Hepatocyte (in vitro differentiated cells): Measurements from ENCODE around the gene PEX11A. TPM values are rescaled to one million over a fixed set of nuclear protein-coding genes. Genes with fewer than 3 reads are reported as not detected.
A peak's percentile ranks its signal among the peaks of the same experiment; 100 is the strongest.

Source experiments
- DNase-seq: peaks from one replicate; pipeline ENCODE4 v3.0.0-alpha.2; 2016; ENCODE audit warnings: low spot score
- H2AFZ ChIP-seq: fragments of 200-600 bp; sonication (generic); 2 replicates; pipeline ENCODE4 v1.6.0; 2016; ENCODE audit warnings: antibody characterized with exemption, mild to moderate bottlenecking
- H3K27ac ChIP-seq: fragments of 200-600 bp; sonication (generic); 2 replicates; pipeline ENCODE4 v1.5.1; 2016; ENCODE audit warnings: mild to moderate bottlenecking
- H3K27me3 ChIP-seq: fragments of 200-600 bp; sonication (generic); 2 replicates; pipeline ENCODE4 v1.6.1; 2016
- H3K36me3 ChIP-seq: fragments of 200-600 bp; sonication (generic); replicated peaks from 2 replicates; pipeline ENCODE4 v1.5.1; 2016; ENCODE audit warnings: low read depth; ENCODE audit not compliant: insufficient read depth
- H3K4me1 ChIP-seq: fragments of 200-600 bp; sonication (generic); 2 replicates; pipeline ENCODE4 v1.5.1; 2016; ENCODE audit warnings: mild to moderate bottlenecking, moderate library complexity; ENCODE audit not compliant: insufficient read depth
- H3K4me2 ChIP-seq: fragments of 200-600 bp; sonication (generic); 2 replicates; pipeline ENCODE4 v1.6.0; 2016
- H3K4me3 ChIP-seq: fragments of 200-600 bp; sonication (generic); 2 replicates; pipeline ENCODE4 v1.5.1; 2016; ENCODE audit warnings: mild to moderate bottlenecking
- H3K79me2 ChIP-seq: fragments of 200-600 bp; sonication (generic); 2 replicates; pipeline ENCODE4 v1.6.0; 2017; ENCODE audit warnings: mild to moderate bottlenecking
- H3K9me2 ChIP-seq: fragments of 200-600 bp; sonication (generic); replicated peaks from 2 replicates; pipeline ENCODE4 v1.6.0; 2017; ENCODE audit warnings: mild to moderate bottlenecking; ENCODE audit not compliant: insufficient read depth
- H3K9me3 ChIP-seq: fragments of 200-600 bp; sonication (generic); 2 replicates; pipeline ENCODE4 v1.5.1; 2016; ENCODE audit warnings: low read depth, mild to moderate bottlenecking
- H4K20me1 ChIP-seq: fragments of 200-600 bp; sonication (generic); 2 replicates; pipeline ENCODE4 v1.6.0; 2016; ENCODE audit warnings: mild to moderate bottlenecking; ENCODE audit not compliant: insufficient read depth, poor library complexity, severe bottlenecking
- EZH2 ChIP-seq: fragments of 200-600 bp; sonication (generic); IDR thresholded peaks from 2 replicates; pipeline ENCODE4 v1.6.1; 2016; ENCODE audit warnings: antibody characterized with exemption, mild to moderate bottlenecking, borderline replicate concordance
- EZH2phosphoT487 ChIP-seq: fragments of 200-600 bp; sonication (generic); IDR thresholded peaks from one replicate; pipeline ENCODE4 v1.6.1; 2018; ENCODE audit warnings: antibody characterized with exemption, mild to moderate bottlenecking, low read depth, moderate library complexity; ENCODE audit not compliant: unreplicated experiment, severe bottlenecking
- WGBS: methylation state at CpG from one replicate; pipeline ENCODE4 v1.1.6; 2016; ENCODE audit warnings: low lambda C conversion rate; ENCODE audit errors: missing lambda C conversion rate; 5-methylcytosine and 5-hydroxymethylcytosine counted together
- polyA plus RNA-seq: library from polyadenylated mRNA; unstranded; fragments of >200 nt; fragmentation: Nextera tagmentation; extraction: Ambion mirVana; gene quantifications from 2 replicates; pipeline ENCODE4 v1.2.1, GENCODE V29; 2016
- total RNA-seq: library from RNA; depleted of rRNA; stranded (reverse); fragments of >200 nt; gene quantifications from 2 replicates; pipeline ENCODE4 v1.2.3, GENCODE V29; 2014
- TF ChIP-seq, protein P1 (sequence below): fragments of 200-600 bp; sonication (generic); IDR thresholded peaks from 2 replicates; pipeline ENCODE4 v1.5.1; 2016; ENCODE audit warnings: antibody characterized with exemption, mild to moderate bottlenecking; ENCODE audit not compliant: poor library complexity

PEX11A gene
- total and polyA plus RNA-seq, 2 experiments from 2014 or later, result 10.0 to 10.7 TPM

DNA sequence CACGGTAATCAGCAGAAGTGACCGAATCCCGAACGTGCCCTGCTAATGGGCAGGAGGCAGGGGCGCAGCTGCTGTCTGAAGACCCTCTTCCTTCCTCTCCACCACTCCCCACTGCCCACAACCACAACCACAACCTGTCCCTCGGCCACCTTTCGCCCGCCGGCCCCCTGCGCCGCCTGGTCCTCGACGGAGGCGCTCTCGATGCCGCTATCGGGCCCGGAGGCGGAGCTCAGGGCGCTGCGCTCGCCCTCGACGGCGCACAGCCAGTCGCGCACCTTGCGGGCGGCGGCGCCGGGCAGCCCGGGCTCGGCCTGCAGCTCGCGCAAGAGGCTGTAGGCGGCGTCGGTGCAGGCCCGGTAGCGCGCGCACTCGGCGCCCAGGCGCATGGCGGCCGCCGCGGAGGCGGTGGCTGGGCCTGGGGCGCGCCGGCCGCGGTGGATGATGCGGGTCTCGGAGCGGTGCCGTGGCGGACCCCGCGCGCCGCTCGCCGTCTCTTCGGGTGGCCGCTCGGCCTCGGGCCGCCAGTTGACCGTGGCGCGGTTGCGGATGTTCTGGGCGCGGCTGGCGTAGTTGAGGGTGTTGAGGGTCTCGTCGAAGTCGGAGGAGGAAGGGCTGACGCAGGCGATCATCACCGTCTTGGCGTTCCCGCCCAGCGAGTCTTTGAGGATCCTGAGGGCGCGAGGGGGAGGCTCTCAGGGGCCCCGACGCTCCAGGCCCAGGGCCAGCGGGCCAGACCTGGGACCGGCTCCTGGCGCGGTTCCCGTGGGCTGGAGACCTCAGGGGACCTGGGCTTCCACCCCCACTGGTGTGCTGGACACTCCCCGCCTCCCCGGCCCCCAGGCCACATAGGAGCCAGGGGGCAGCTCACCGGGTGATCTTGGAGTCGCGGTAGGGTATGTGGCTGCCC, 42.2 kb downstream of the PEX11A start:
- DNase-seq, result no peak
- Histone ChIP-seq H3K4me2 (no peak overlapping the region), H3K27ac (no peak overlapping the region), H3K79me2 (peaks cover 2% of the 10 kb centered on the region), H4K20me1 (no peaks in the 10 kb centered on the region), H3K9me2 (no peaks in the 10 kb centered on the region), H2AFZ (no peak overlapping the region), H3K27me3 (no peaks in the 10 kb centered on the region), H3K9me3 (no peaks in the 10 kb centered on the region), H3K36me3 (no peaks in the 10 kb centered on the region), H3K4me1 (no peaks in the 10 kb centered on the region), H3K4me3 (no peak overlapping the region)
- WGBS, result 98% methylated on average over 83 of the region's 102 CpGs
- TF ChIP-seq, protein P1, sequence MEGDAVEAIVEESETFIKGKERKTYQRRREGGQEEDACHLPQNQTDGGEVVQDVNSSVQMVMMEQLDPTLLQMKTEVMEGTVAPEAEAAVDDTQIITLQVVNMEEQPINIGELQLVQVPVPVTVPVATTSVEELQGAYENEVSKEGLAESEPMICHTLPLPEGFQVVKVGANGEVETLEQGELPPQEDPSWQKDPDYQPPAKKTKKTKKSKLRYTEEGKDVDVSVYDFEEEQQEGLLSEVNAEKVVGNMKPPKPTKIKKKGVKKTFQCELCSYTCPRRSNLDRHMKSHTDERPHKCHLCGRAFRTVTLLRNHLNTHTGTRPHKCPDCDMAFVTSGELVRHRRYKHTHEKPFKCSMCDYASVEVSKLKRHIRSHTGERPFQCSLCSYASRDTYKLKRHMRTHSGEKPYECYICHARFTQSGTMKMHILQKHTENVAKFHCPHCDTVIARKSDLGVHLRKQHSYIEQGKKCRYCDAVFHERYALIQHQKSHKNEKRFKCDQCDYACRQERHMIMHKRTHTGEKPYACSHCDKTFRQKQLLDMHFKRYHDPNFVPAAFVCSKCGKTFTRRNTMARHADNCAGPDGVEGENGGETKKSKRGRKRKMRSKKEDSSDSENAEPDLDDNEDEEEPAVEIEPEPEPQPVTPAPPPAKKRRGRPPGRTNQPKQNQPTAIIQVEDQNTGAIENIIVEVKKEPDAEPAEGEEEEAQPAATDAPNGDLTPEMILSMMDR, result no peak
- TF ChIP-seq EZH2phosphoT487 (no peak), EZH2 (no peak)

DNA sequence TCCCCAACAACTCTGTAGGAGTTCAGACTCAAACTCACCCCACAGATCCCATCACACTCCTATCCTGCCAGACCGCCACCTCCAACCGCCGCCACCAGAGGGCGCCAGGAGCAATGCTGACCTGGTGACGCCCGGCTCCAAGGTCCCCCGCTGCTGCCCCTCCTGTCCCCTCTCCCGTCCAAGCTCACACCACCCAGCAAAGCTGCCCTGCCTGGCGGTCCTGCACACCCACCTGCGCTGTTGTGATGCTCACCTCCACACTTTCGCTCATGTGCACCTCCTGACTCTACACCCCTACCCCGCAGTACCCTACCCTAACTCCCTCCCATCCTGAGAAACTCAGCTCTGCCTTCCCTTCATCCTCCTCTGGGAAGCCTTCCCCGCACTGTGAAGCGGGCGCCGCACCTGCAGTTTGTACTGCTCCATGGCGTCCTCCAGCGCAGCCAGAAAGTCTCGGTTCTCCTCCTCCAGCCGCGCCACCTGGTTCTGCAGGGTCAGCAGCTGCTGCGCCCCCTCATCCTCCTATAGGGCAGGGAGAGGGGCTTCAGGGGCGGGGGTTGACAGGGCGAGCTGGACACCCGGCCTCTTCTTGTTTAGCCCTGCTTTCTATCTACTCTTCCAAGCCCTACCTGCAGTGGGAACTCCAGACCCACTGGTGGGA, 43.2 kb downstream of the PEX11A start:
- no peaks in the 10 kb centered on the region for H4K20me1 ChIP-seq
- no peak overlapping the region for H2AFZ ChIP-seq
- no peaks in the 10 kb centered on the region for H3K79me2 ChIP-seq
- no peaks in the 10 kb centered on the region for H3K9me2 ChIP-seq
- no peak overlapping the region for H3K27ac ChIP-seq
- H3K4me2 ChIP-seq, result peak overlapping the region; percentile 65
- no peaks in the 10 kb centered on the region for H3K4me1 ChIP-seq
- no peaks in the 10 kb centered on the region for H3K27me3 ChIP-seq
- H3K36me3 ChIP-seq, result no peaks in the 10 kb centered on the region
- no peak overlapping the region for H3K4me3 ChIP-seq
- WGBS, result 60% methylated on average over 25 of the region's 25 CpGs
- TF ChIP-seq, protein P1, result peak; percentile 71
- TF ChIP-seq EZH2phosphoT487, result no peak
- H3K9me3 ChIP-seq, result no peaks in the 10 kb centered on the region
- peak; percentile 79 for DNase-seq

DNA sequence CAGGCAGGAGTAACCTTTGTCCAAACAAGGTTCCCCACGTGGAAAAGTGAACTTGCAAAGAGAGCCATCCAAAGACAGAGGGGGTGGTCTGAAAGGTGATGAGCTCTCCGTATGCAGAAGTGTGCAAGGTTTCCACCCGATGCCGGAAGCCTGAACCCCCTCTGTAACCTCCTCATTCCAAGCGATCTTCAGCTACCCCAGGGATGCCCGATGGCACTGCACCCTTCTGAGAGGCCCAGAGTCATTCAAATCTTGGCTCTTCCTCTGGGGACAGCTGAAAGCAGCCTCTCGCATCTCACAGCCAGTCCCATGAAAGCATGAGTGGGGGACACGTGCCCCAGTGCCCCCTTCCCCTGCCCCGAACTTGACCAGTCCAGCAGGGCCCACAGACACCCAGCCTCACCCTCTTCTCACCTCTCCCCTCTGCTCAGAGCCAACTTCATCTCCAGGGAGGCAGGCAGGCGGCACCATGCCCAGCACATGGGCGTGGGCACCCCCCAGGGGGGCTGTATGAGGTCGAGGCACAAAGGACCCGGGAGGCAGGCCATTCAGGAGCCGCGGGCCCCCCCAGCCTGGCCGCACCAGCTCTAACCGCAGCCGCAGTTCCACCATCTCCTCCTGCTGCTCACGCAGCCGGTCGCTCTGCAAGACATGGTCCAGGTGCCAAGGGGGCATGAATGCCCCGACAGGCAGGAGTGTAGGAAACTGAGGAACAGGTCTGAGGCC, 44.0 kb downstream of the PEX11A start:
- Histone ChIP-seq H2AFZ (no peak overlapping the region), H3K9me2 (no peaks in the 10 kb centered on the region), H3K4me2 (no peak overlapping the region), H3K9me3 (no peaks in the 10 kb centered on the region), H3K27ac (no peak overlapping the region), H4K20me1 (no peaks in the 10 kb centered on the region), H3K4me3 (no peak overlapping the region), H3K79me2 (no peaks in the 10 kb centered on the region), H3K27me3 (no peaks in the 10 kb centered on the region), H3K36me3 (no peaks in the 10 kb centered on the region), H3K4me1 (no peaks in the 10 kb centered on the region)
- TF ChIP-seq EZH2 (no peak), EZH2phosphoT487 (no peak)
- TF ChIP-seq, protein P1, result no peak
- WGBS, result 94% methylated on average over 22 of the region's 22 CpGs
- no peak for DNase-seq
